NCI-H748 (cell line): ENCODE measurements around the gene RNF186.
"Not testable (repeated sequence)": the region's sequence is repeated elsewhere in the genome, so short reads cannot be mapped to it uniquely, and the experiment has no call there.

ENCODE experiments used
- DNase-seq: peaks from one replicate; lab custom pipeline; 2025; ENCODE audit not compliant: unreplicated experiment; lab: John Stamatoyannopoulos, UW

RNF186 gene

DNA sequence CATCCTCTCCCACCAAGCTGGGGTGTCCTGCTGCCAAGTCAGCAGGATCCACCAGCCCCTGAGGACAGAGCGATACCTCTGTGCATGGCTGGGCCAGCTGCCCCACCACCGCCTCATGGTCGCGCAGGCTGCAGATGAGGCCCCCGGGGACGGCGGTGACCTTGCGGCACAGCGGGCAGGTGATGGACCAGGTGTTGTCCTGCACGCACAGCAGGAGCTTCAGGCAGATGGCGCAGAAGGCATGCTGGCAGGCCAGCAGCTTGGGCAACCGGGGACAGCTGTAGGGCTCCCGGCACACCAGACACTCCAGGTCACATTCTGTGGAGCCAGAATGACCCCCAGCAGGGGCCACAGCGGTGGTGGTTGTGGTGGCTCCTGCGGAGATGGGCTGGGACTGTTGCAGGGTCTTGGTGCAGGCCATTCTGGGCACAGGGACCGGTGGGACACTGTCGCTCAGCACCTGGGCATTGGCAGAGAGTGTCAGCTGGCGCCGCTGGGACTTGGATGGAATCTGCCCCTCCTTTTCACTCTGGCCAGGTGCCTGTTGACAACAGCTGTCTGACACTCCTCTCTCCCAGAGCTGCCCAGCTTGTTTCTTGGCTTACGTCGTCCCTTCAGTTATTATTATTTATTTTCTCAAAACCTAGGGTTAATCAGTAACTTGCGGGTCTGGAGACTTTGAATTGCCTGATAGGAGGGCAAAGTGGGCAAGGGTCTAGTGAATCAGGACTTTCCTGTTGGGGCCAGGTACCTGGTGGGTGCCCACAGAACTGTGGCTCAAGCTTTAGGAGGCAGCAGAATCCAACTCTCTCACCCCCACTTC lies at the start of gene RNF186:
TSS of gene RNF186 (minus strand) at position 603 of the 823 bp plus-strand sequence. CDS start at position 421, 182 bp downstream.
- DNase-seq = peak; percentile 96

GRCh38 chr1:19864570-19865160 lies 49.6 kb upstream of the RNF186 start:
- no peak for DNase-seq

DNA sequence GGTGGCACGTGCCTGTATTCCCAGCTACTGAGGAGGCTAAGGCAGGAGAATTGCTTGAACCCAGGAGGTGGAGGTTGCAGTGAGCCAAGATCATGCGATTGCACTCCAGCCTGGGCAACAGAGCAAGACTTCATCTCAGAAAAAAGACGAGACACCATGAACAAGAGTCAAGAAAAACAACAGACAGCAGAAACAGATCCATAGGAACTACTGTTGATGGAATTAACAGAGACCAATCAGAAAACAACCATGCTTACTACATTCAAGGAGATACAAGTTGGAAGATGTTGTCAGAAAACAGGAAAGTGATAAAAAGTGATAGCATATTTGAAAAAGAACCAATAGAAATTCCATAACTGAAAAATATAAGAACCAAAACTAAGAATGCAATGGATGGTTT lies 47.9 kb upstream of the RNF186 start:
- no peak for DNase-seq

DNA sequence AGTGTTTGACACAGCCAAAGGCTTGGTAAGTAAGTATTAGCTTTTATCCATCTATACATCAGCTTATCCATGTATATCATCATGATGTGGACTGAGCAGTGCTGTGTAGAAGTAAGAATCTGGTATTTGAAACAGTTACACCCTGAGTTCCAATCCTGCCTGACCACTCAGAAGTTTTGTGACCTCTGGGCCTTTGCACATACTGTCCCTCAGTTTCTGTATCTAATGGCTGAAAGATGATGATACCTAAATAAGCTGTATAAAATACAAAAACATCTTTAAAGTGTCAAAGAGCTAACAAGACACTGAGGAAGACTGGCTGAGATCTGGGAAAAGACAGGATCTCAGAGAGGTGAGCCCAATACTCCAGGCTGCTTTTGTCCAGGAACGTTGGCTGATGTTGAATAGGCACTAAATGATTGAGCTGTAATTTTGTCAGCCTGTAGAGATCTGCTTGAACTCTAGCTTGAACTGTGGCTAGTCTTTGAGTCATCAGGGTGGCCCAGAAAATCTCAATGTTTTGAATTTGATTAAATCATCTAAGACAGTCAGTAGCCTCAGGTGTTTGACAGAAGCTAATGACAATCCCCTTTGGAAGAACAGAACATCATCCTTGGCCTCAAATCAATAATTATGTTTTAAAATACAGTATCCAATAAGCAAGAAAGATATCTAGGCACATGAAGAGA lies 46.9 kb upstream of the RNF186 start:
- DNase-seq = no peak

- DNase-seq = no peak
These were observed 46.0 kb upstream of the RNF186 start for GRCh38 chr1:19861034-19861433.

DNA sequence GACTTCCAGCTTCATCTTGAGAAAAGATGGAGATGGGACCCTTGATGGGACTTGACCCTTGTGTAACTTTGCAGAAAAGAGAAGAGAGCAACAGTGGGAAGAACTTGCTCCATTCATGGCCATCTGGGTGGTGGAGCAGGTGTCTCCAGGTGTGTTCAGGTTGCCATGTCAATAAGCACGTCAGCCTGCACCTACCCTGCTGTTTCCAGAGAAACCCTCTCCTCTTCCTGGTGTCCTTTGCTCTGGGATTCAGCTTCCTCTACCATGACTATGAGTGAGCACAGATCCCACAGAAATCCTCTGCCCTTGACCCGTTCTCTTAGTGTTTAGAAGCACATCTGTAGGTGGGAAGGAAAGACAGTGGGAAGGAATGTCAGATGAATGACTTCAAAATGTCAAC lies 45.3 kb upstream of the RNF186 start:
- DNase-seq = peak; percentile 50

- DNase-seq = no peak
These were observed 44.8 kb upstream of the RNF186 start for GRCh38 chr1:19859876-19860275.

- no peak for DNase-seq
These were observed 43.8 kb upstream of the RNF186 start for GRCh38 chr1:19858893-19859292.

GRCh38 chr1:19854866-19855265 lies 39.8 kb upstream of the RNF186 start:
- no peak for DNase-seq

GRCh38 chr1:19852036-19852435 lies 37.0 kb upstream of the RNF186 start:
- DNase-seq = no peak

DNA sequence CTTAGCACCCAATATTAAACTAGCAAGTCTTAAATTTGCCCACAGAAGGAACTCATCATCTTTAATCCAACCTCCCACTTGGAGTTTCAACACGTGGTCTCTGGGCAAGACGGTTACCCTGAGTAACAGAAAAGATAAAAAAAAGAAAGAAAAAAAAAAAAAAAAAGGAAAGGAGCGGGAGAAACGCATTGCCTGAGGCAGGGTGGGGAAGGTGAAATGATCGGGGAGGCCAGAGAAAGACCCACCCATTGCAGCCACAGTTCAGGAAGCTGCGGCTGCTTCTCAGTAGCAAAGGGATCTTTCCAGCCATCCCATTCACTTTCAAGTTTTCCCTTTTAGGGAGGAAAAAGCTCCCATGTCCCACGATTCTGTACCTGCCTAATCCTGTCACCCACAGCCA lies 35.1 kb upstream of the RNF186 start:
- no peak for DNase-seq

DNA sequence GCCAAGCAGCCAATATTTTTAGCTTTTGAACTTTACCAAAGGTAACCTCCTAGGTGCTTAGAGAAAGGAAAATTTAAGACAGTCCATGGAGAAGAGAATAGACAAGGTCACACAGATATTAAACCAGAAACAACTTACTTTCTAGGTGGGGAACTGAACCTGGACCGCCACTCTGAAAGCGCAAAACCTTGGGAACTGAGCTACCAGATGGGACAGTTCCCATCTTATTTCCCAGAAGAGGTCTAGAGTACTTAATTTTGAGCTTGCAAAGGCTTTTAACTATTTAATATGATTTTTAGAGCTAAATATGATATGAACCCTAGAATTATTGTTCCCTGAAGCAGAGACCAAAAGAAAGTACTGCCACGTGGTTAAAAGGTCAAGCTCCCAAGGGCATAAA lies 34.2 kb upstream of the RNF186 start:
- not testable (repeated sequence) for DNase-seq

DNA sequence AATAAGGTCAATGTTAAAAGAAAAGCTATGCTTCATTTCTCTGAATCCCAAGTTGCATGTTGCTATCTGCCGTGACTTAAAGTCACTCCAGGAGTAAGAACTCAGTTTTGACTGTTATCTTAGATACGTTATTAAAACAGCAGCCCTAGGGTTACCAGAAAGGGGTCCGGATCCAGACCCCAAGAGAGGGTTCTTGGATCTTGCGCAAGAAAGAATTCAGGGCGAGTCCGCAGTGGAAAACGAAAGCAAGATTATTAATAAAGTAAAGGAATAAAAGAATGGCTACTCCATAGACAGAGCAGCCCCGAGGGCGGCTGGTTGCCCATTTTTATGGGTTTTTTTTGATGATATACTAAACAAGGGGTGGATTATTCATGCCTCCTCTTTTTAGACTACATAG lies 32.3 kb upstream of the RNF186 start:
- DNase-seq = not testable (repeated sequence)

DNA sequence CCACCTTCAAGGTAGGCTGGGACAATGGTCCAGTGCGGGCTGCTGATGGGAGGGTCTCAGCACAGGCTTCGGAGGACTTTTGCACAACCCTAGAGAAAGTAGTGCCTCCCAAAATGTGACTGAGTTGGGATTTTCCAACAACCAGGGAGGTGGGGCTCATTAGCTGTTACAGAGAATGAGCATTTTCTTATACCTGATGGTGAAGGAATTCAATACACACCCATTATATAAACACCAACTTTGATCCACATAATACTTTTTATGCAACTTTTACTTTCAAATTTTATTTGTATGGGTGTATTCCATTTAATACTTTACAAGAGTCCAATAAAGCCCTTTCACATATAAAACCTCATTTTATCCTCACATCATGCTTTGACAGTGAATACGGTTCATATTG lies 31.3 kb upstream of the RNF186 start:
- no peak for DNase-seq

GRCh38 chr1:19845555-19845954 lies 30.5 kb upstream of the RNF186 start:
- no peak for DNase-seq

DNA sequence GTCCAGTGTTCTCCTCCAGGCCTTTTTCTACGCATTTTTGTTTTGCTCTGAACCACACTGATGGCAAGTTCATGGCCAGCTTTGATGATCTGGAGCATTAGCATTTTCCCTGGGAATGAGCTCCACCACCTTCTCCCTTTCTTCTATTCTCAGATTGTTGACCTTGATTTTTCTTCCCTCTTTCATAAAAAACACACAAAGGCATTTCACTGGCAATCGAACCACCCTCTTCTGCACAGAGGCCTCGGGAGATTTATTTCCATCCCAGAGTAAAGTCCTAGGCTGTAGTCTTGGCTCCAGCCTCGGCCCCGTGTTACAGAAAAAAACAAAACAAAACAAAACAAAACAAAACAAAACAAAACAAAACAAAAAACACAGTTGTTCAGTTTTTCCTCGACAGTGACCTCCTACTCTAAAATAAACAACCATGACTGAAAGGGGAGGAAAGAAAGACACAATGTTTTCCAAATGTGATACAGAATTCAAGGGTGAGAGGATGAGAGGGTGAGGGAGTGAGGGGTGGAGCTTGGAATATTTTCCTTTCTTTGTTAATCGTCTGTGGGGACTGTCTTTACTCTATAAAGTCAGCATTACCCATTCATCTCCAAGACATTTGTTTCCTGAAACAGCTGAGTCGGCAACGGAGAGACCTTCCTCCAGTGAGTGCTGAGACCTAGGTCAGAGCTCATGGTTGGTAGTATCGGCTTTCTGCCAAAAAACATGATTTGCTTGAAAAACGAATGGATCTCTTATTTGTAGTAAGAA lies 29.8 kb upstream of the RNF186 start:
- no peak for DNase-seq

DNA sequence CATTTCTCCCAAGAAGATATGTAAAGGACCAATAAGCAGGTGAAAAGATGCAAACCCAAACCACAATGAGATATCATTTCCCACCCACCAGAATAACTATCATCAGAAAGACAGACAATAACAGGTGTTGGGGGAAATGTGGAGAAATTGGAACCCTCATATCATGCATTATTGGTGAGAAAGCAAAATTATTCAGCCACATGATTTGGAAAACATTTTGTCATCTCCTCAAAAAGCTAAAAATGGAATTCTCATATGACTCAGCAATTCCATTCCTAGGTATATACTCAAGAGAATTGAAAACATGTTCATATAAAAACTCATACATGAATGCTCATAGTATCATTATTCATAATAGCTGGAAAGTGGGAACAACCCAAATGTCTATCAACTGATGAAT lies 25.1 kb upstream of the RNF186 start:
- DNase-seq = no peak

DNA sequence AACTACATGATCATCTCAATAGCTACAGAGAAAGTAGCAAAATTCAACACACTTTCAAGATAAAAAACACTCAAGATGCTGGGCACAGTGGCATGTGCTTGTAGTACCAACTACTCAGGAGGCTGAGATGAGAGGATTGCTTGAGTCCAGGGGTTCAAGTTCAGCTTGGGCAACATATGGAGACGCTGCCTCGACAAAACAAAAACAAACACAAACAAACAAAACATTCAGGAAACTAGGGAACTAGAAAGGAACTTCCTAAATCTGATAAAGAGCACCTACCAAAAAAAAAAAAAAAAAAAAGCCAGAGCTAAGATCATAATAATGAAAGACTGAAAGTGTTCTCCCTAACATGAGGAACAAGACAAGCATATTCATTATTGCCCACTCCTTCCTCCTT lies 22.8 kb upstream of the RNF186 start:
- DNase-seq = no peak

DNA sequence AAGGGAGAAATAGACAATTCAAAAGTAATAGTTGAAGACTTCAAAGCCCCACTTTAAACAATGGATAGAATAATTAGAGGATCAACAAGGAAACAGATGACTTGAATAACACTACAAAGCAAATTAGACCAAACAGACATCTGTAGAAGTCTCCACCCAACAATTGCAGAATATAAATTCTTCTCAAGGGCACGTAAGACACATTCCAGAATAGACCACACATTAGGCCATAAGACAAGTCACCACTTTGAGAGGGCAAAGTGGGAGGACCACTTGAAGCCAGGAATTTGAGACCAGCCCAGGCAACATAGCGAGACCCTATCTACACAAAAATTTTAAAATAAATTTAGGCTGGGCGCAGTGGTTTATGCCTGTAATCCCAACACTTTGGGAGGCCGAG lies 20.5 kb upstream of the RNF186 start:
- DNase-seq = no peak

DNA sequence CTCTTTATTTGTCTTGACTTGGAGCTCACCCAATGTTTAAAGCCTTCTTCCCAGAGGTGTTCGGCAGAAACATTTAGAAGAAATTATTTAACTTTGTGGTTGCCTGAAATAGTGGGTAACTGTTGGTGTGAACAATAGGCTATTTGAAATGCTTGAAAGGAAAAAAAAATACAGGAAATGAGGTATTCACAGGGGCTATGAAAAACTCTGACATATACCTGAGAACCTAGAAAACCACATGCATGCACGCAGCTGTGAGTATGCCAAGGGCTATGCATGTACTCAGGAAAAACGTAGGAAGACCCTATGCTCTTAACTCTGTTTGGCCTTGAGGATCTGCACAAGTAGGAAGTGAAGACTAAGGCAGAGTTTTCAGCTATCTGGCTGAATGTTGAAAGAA lies 16.4 kb upstream of the RNF186 start:
- DNase-seq = no peak

DNA sequence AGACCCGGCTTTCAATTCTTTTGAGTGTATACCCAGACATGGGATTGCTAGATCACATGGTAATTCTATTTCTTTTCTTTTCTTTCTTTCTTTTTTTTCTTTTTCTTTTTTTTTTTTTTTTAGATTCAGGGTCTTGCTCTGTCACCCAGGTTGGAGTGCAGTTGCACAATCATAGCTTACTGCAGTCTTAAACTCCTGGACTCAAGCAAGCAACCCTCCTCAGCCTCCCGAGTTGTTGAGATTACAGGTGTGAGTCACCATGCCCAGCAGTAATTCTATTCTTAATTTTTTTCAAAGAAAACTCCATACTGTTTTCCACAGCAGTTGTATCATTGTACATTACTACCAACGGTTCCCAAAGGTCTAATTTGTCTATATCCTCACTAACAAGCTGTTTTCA lies 13.5 kb upstream of the RNF186 start:
- no peak for DNase-seq
